Skin epidermis (tissue), 12 donors: Measurements from ENCODE around the gene MAP3K6.
A peak's percentile ranks its signal among the peaks of the same experiment; 100 is the strongest.

Experiments
- H3K27ac ChIP-seq, 21 experiments: fragments of 200-600 bp; sonication (generic) in 11 of 21; one replicate each; pipeline ENCODE4 v1.5.0; 2020; ENCODE audit warnings: mild to moderate bottlenecking in 3 of 21, inconsistent platforms in 2 of 21, moderate library complexity in 2 of 21
- H3K4me3 ChIP-seq, 7 experiments: fragments of 200-600 bp; sonication (generic) in 2 of 7; one replicate each; pipeline ENCODE4 v1.5.0; 2020; ENCODE audit warnings: inconsistent platforms in 2 of 7, mild to moderate bottlenecking in 2 of 7, moderate library complexity in 1 of 7

MAP3K6 gene

GRCh38 chr1:27361044-27361402 lies 5.7 kb downstream of the MAP3K6 start:
- peak overlapping the region in 1 of 7 experiments; percentile 14 for H3K4me3 ChIP-seq
- peak overlapping the region in 1 of 21 experiments; percentile 45 for H3K27ac ChIP-seq

GRCh38 chr1:27360159-27361043 lies 6.4 kb downstream of the MAP3K6 start:
- Histone ChIP-seq H3K4me3 (peak overlapping the region; percentile 10 to 39 (median 15)), H3K27ac (peak overlapping the region in 3 of 21 experiments; percentile 31 to 45 (median 40))

- Histone ChIP-seq H3K4me3 (peak overlapping the region in 1 of 7 experiments; percentile 11), H3K27ac (peak overlapping the region in 1 of 21 experiments; percentile 31)
Measured at GRCh38 chr1:27359822-27360158, 7.0 kb downstream of the MAP3K6 start.

GRCh38 chr1:27358928-27359313 lies 7.8 kb downstream of the MAP3K6 start:
- no peak overlapping the region for H3K4me3 ChIP-seq

GRCh38 chr1:27358038-27358927 lies 8.5 kb downstream of the MAP3K6 start:
- Histone ChIP-seq H3K27ac (no peak overlapping the region), H3K4me3 (no peak overlapping the region)

More at GRCh38 chr1:27358928-27359313, 7.8 kb downstream of the MAP3K6 start:
- H3K27ac ChIP-seq, result no peak overlapping the region

- H3K4me3 ChIP-seq, result peak overlapping the region in 5 of 7 experiments; percentile 5 to 30 (median 15)
- peak overlapping the region in 14 of 21 experiments; percentile 1 to 78 (median 54) for H3K27ac ChIP-seq
Measured at GRCh38 chr1:27357281-27358037, 9.3 kb downstream of the MAP3K6 start.

- peak overlapping the region in 12 of 21 experiments; percentile 4 to 78 (median 58) for H3K27ac ChIP-seq
Measured at GRCh38 chr1:27356619-27357280, 10.0 kb downstream of the MAP3K6 start.

GRCh38 chr1:27356277-27356618 lies 10.5 kb downstream of the MAP3K6 start:
- Histone ChIP-seq H3K27ac (peak overlapping the region in 6 of 21 experiments; percentile 52 to 78 (median 70)), H3K4me3 (peak overlapping the region in 1 of 7 experiments; percentile 30)

More at GRCh38 chr1:27356619-27357280, 10.0 kb downstream of the MAP3K6 start:
- peak overlapping the region in 4 of 7 experiments; percentile 14 to 30 (median 22) for H3K4me3 ChIP-seq

- Histone ChIP-seq H3K4me3 (no peak overlapping the region), H3K27ac (peak overlapping the region in 2 of 21 experiments; percentile 7 to 71)
Measured at GRCh38 chr1:27355683-27356082, 11.1 kb downstream of the MAP3K6 start.

GRCh38 chr1:27353629-27354028 lies 13.1 kb downstream of the MAP3K6 start:
- no peak overlapping the region for H3K4me3 ChIP-seq

GRCh38 chr1:27353166-27353565 lies 13.6 kb downstream of the MAP3K6 start:
- H3K27ac ChIP-seq, result no peak overlapping the region
- no peak overlapping the region for H3K4me3 ChIP-seq

More at GRCh38 chr1:27353629-27354028, 13.1 kb downstream of the MAP3K6 start:
- H3K27ac ChIP-seq, result no peak overlapping the region

- Histone ChIP-seq H3K4me3 (no peak overlapping the region), H3K27ac (peak overlapping the region in 3 of 21 experiments; percentile 7 to 22 (median 19))
Measured at GRCh38 chr1:27351541-27352107, 15.1 kb downstream of the MAP3K6 start.

GRCh38 chr1:27350663-27351540 lies 15.9 kb downstream of the MAP3K6 start:
- H3K27ac ChIP-seq, result peak overlapping the region in 3 of 21 experiments; percentile 7 to 22 (median 19)
- H3K4me3 ChIP-seq, result no peak overlapping the region

GRCh38 chr1:27349784-27350662 lies 16.7 kb downstream of the MAP3K6 start:
- H3K4me3 ChIP-seq, result peak overlapping the region; percentile 13 to 35 (median 21)
- peak overlapping the region in 18 of 21 experiments; percentile 10 to 78 (median 64) for H3K27ac ChIP-seq

GRCh38 chr1:27348861-27349783 lies 17.6 kb downstream of the MAP3K6 start:
- H3K27ac ChIP-seq, result peak overlapping the region in 20 of 21 experiments; percentile 28 to 78 (median 64)
- H3K4me3 ChIP-seq, result peak overlapping the region; percentile 13 to 35 (median 21)
